Measurements from ENCODE around the gene WNT8B. TPM values are rescaled to one million over a fixed set of nuclear protein-coding genes. Genes with fewer than 3 reads are reported as not detected.

WNT8B gene
- total and polyA plus RNA-seq, 2 of the 13 experiments (the other 11 are each of a cell fraction or from before 2014, with no cell fraction given), result 0.07 to 0.20 TPM

- TF ChIP-seq BRCA1 (CRISPR knock-in tag; IDR thresholded peaks at IDR 0.05), result no peak
- TF ChIP-seq NFIB (CRISPR knock-in tag; IDR thresholded peaks at IDR 0.05; ENCODE audit: borderline replicate concordance), result no peak
- TF ChIP-seq ZNF598 (CRISPR knock-in tag; IDR thresholded peaks at IDR 0.05; ENCODE audit: borderline replicate concordance), result no peak
- TF ChIP-seq SIX1 (CRISPR knock-in tag; IDR thresholded peaks at IDR 0.05; ENCODE audit: borderline replicate concordance), result no peak
- TF ChIP-seq HNF1B (CRISPR knock-in tag; IDR thresholded peaks at IDR 0.05), result no peak
- TF ChIP-seq DZIP1 (CRISPR knock-in tag; IDR thresholded peaks at IDR 0.05), result no peak
Observed at GRCh38 chr10:100489396-100489795, 26.6 kb downstream of the WNT8B start (continued).

GRCh38 chr10:100490531-100490930, 27.7 kb downstream of the WNT8B start:
- ChIA-PET POLR2A (no interaction called here), CTCF (ENCODE audit: low intra/inter-chr PET ratio, low total read pairs) (no interaction called here)
- H2AFZ ChIP-seq (ENCODE audit: low read length), result no peak overlapping the region
- ATAC-seq (no peak), FAIRE-seq (no peak), DNase-seq (ENCODE audit: low spot score) (no peak)
- no peaks in the 10 kb centered on the region for H4K20me1 ChIP-seq (ENCODE audit: insufficient read depth, low read length)
- in situ Hi-C loops (cut with HindIII; ENCODE audit: extremely low pct_ligation_motif_present, low pct_unique_long_range_greater_than_20kb), result no loop called here
- no peaks in the 10 kb centered on the region for H3K27me3 ChIP-seq (ENCODE audit: control insufficient read depth in 1 of 2, insufficient read depth in 2 of 2, low read length in 2 of 2)
- 69% methylated on average over 2 of the region's 2 CpGs for WGBS (ENCODE audit: low lambda C conversion rate)
- intact Hi-C loops (cut with micrococcal nuclease; ENCODE audit: unreplicated experiment), result no loop called here
- H3K4me1 ChIP-seq (ENCODE audit: insufficient read depth, low read length), result no peaks in the 10 kb centered on the region
- no peak overlapping the region for H3K27ac ChIP-seq (ENCODE audit: extremely low read length, insufficient read depth, low read length)
- H3K36me3 ChIP-seq (replicated peaks in 1 of 2; ENCODE audit: control insufficient read depth in 1 of 2, insufficient read depth in 2 of 2, low read length in 2 of 2), result peaks cover 0 to 3% of the 10 kb centered on the region in 2 experiments; a peak in 1 of 5 replicates
- no peaks in the 10 kb centered on the region for H3K9me3 ChIP-seq (ENCODE audit: low read length)
- no peak overlapping the region for H3K4me3 ChIP-seq (replicated peaks in 1 of 3; ENCODE audit: insufficient read depth in 1 of 3, low read depth in 2 of 3, low read length in 3 of 3)
- H3K4me2 ChIP-seq (ENCODE audit: low read depth, low read length), result no peak overlapping the region
- no peak overlapping the region for H3K9ac ChIP-seq (ENCODE audit: insufficient read depth, low read depth, low read length)
- BruUV-seq (replicated peaks), result no TSS peak
- H3K79me2 ChIP-seq (ENCODE audit: insufficient read depth, low read length), result no peaks in the 10 kb centered on the region
- TF ChIP-seq SNAPC5 (CRISPR knock-in tag; IDR thresholded peaks at IDR 0.05; ENCODE audit: borderline replicate concordance) (no peak), ZNF556 (CRISPR knock-in tag; IDR thresholded peaks at IDR 0.05; ENCODE audit: borderline replicate concordance) (no peak), ZBTB49 (CRISPR knock-in tag; IDR thresholded peaks at IDR 0.05; ENCODE audit: borderline replicate concordance) (no peak), NAIF1 (CRISPR knock-in tag; IDR thresholded peaks at IDR 0.05; ENCODE audit: borderline replicate concordance) (no peak), TGIF2 (CRISPR knock-in tag; IDR thresholded peaks at IDR 0.05) (no peak), ZBTB43 (CRISPR knock-in tag; conservative IDR thresholded peaks at IDR 0.05) (no peak), ZNF619 (CRISPR knock-in tag; IDR thresholded peaks at IDR 0.05) (no peak), ZBTB14 (CRISPR knock-in tag; IDR thresholded peaks at IDR 0.05) (no peak)

All from HepG2 (cell line).